ENCODE data around the gene SERPINA12.

The SERPINA12 gene

GRCh38 chr14:94462219-94462551, 47.1 kb downstream of the SERPINA12 start:
- DNase-seq, result no peak

- no peak for DNase-seq
These were observed 47.6 kb downstream of the SERPINA12 start for GRCh38 chr14:94461526-94462218.

GRCh38 chr14:94460631-94461416, 48.4 kb downstream of the SERPINA12 start:
- DNase-seq, result no peak

- DNase-seq, result no peak
These were observed 50.6 kb downstream of the SERPINA12 start for GRCh38 chr14:94458558-94459205.

GRCh38 chr14:94458096-94458495, 51.2 kb downstream of the SERPINA12 start:
- no peak for DNase-seq

- no peak for DNase-seq
These were observed 53.3 kb downstream of the SERPINA12 start for GRCh38 chr14:94455928-94456327.

- DNase-seq, result no peak
These were observed 57.4 kb downstream of the SERPINA12 start for GRCh38 chr14:94451826-94452225.

GRCh38 chr14:94451091-94451771, 58.0 kb downstream of the SERPINA12 start:
- DNase-seq, result peak; percentile 42

- no peak for DNase-seq
These were observed 58.6 kb downstream of the SERPINA12 start for GRCh38 chr14:94450722-94451090.

GRCh38 chr14:94449930-94450329, 59.3 kb downstream of the SERPINA12 start:
- DNase-seq, result no peak

GRCh38 chr14:94448071-94448808, 61.0 kb downstream of the SERPINA12 start:
- no peak for DNase-seq

GRCh38 chr14:94447206-94447605, 62.1 kb downstream of the SERPINA12 start:
- DNase-seq, result no peak

- no peak for DNase-seq
These were observed 63.1 kb downstream of the SERPINA12 start for GRCh38 chr14:94446126-94446525.

GRCh38 chr14:94445003-94445402, 64.3 kb downstream of the SERPINA12 start:
- no peak for DNase-seq

GRCh38 chr14:94441531-94442205, 67.6 kb downstream of the SERPINA12 start:
- DNase-seq, result no peak

- DNase-seq, result no peak
These were observed 68.1 kb downstream of the SERPINA12 start for GRCh38 chr14:94441130-94441529.

GRCh38 chr14:94439453-94440057, 69.7 kb downstream of the SERPINA12 start:
- DNase-seq, result no peak
